ENCODE data around the gene HTR3C.

The HTR3C gene

GRCh38 chr3:184040010-184040409 lies 12.8 kb upstream of the HTR3C start:
- Histone ChIP-seq H3K27ac (replicated peaks) (no peak overlapping the region), H3K27me3 (ENCODE audit: insufficient read depth, poor library complexity, severe bottlenecking) (no peaks in the 10 kb centered on the region), H3K4me3 (replicated peaks; ENCODE audit: insufficient read depth, low read length) (no peak overlapping the region)
- TF ChIP-seq CTCF (IDR thresholded peaks at IDR 0.05; ENCODE audit: insufficient read depth, low read length) (no peak), SPI1 (IDR thresholded peaks at IDR 0.05; ENCODE audit: borderline replicate concordance, low read depth) (no peak), REST (IDR thresholded peaks at IDR 0.05; ENCODE audit: insufficient replicate concordance, low read depth) (no peak), GABPA (IDR thresholded peaks at IDR 0.05; ENCODE audit: low read depth) (no peak), POLR2AphosphoS5 (IDR thresholded peaks at IDR 0.05; ENCODE audit: low read depth) (no peak)
- DNase-seq (ENCODE audit: low read depth in 1 of 2, low spot score in 1 of 2) = no peak

GRCh38 chr3:184042617-184043016 lies 10.2 kb upstream of the HTR3C start:
- Histone ChIP-seq H3K4me3 (replicated peaks; ENCODE audit: insufficient read depth, low read length) (no peak overlapping the region), H3K27me3 (ENCODE audit: insufficient read depth, poor library complexity, severe bottlenecking) (no peaks in the 10 kb centered on the region), H3K27ac (replicated peaks) (no peak overlapping the region)
- no peak for TF ChIP-seq GABPA (IDR thresholded peaks at IDR 0.05; ENCODE audit: low read depth)
- TF ChIP-seq POLR2AphosphoS5 (IDR thresholded peaks at IDR 0.05; ENCODE audit: low read depth) = no peak
- TF ChIP-seq CTCF (IDR thresholded peaks at IDR 0.05; ENCODE audit: insufficient read depth, low read length) = no peak
- no peak for TF ChIP-seq SPI1 (IDR thresholded peaks at IDR 0.05; ENCODE audit: borderline replicate concordance, low read depth)
- no peak for DNase-seq (ENCODE audit: low read depth in 1 of 2, low spot score in 1 of 2)

GRCh38 chr3:184045995-184046394 lies 6.9 kb upstream of the HTR3C start:
- no peak for DNase-seq (ENCODE audit: low read depth in 1 of 2, low spot score in 1 of 2)
- Histone ChIP-seq H3K4me3 (replicated peaks; ENCODE audit: insufficient read depth, low read length) (no peak overlapping the region), H3K27ac (replicated peaks) (no peak overlapping the region), H3K27me3 (ENCODE audit: insufficient read depth, poor library complexity, severe bottlenecking) (no peaks in the 10 kb centered on the region)
- TF ChIP-seq GABPA (IDR thresholded peaks at IDR 0.05; ENCODE audit: low read depth) (no peak), SPI1 (IDR thresholded peaks at IDR 0.05; ENCODE audit: borderline replicate concordance, low read depth) (no peak), POLR2AphosphoS5 (IDR thresholded peaks at IDR 0.05; ENCODE audit: low read depth) (no peak), REST (IDR thresholded peaks at IDR 0.05; ENCODE audit: insufficient replicate concordance, low read depth) (no peak), CTCF (IDR thresholded peaks at IDR 0.05; ENCODE audit: insufficient read depth, low read length) (no peak)

- no peak for TF ChIP-seq GABPA (IDR thresholded peaks at IDR 0.05; ENCODE audit: low read depth)
- no peak for TF ChIP-seq REST (IDR thresholded peaks at IDR 0.05; ENCODE audit: insufficient replicate concordance, low read depth)
- TF ChIP-seq POLR2AphosphoS5 (IDR thresholded peaks at IDR 0.05; ENCODE audit: low read depth) = no peak
- TF ChIP-seq SPI1 (IDR thresholded peaks at IDR 0.05; ENCODE audit: borderline replicate concordance, low read depth) = no peak
- no peak for TF ChIP-seq CTCF (IDR thresholded peaks at IDR 0.05; ENCODE audit: insufficient read depth, low read length)
- peak; percentile 20 to 34 for DNase-seq (ENCODE audit: low read depth in 1 of 2, low spot score in 1 of 2)
- H3K27me3 ChIP-seq (ENCODE audit: insufficient read depth, poor library complexity, severe bottlenecking) = no peaks in the 10 kb centered on the region
- H3K4me3 ChIP-seq (replicated peaks; ENCODE audit: insufficient read depth, low read length) = no peak overlapping the region
- H3K27ac ChIP-seq (replicated peaks) = no peak overlapping the region
These were observed 2.5 kb upstream of the HTR3C start for GRCh38 chr3:184050217-184050847.
